ENCODE measurements around the gene EXD3. TPM values are rescaled to one million over a fixed set of nuclear protein-coding genes. Genes with fewer than 3 reads are reported as not detected.

EXD3 gene
- total RNA-seq, 1 experiment from 2014 or later, result 15.3 TPM

- H3K9me3 ChIP-seq (ENCODE audit: control insufficient read depth, low read depth, low read length), result no peaks in the 10 kb centered on the region
- H3K23me2 ChIP-seq (ENCODE audit: insufficient read length, low read depth, low read length, poor library complexity, severe bottlenecking), result no peaks in the 10 kb centered on the region
- no peaks in the 10 kb centered on the region for H3K4me1 ChIP-seq (ENCODE audit: insufficient read depth, low read length)
- WGBS (ENCODE audit: extremely low coverage, insufficient read length, low lambda C conversion rate), result no CpG with 5 or more reads among the region's 19 CpGs
- 0 out of 5 replicates have a peak, but pooled peaks cover 0 to 1% of the 10 kb centered on the region in 2 experiments for H3K9me3 Mint-ChIP-seq
- no peak overlapping the region for H2BK120ac ChIP-seq (ENCODE audit: low read depth, low read length, poor library complexity, severe bottlenecking)
- H3K14ac ChIP-seq (ENCODE audit: insufficient read depth, low read length), result no peak overlapping the region
- peaks cover 3% of the 10 kb centered on the region for H4K20me1 ChIP-seq (ENCODE audit: control insufficient read depth, insufficient read depth, insufficient read length)
- H3K9ac ChIP-seq (ENCODE audit: extremely low read depth, insufficient read length, low read length), result no peak overlapping the region
- no peak overlapping the region for H3K27ac Mint-ChIP-seq
- H3K4me3 Mint-ChIP-seq, result no peak overlapping the region
- peaks cover 20% of the 10 kb centered on the region for H3K27me3 Mint-ChIP-seq (ENCODE audit: low read depth)
- no peak overlapping the region for H4K91ac ChIP-seq (ENCODE audit: insufficient read length, low read depth, low read length)
- no peak for DNase-seq
- H3K27ac ChIP-seq (ENCODE audit: insufficient read length, low read depth, low read length), result no peak overlapping the region
- no peak overlapping the region for H2BK12ac ChIP-seq (ENCODE audit: insufficient read length, low read depth, low read length)
- no peak for TF ChIP-seq CTCF (conservative IDR thresholded peaks at IDR 0.05)
- peaks cover 0 to 7% (median 0%) of the 10 kb centered on the region in 3 experiments; a peak in 4 of 7 replicates for H3K36me3 Mint-ChIP-seq (ENCODE audit: insufficient read depth in 1 of 3, low read depth in 3 of 3)
- H2BK20ac ChIP-seq (ENCODE audit: low read depth, low read length, poor library complexity, severe bottlenecking), result no peak overlapping the region
- no peak overlapping the region for H3K4ac ChIP-seq (ENCODE audit: low read depth, low read length)
- no peak overlapping the region for H2AFZ ChIP-seq (ENCODE audit: low read length)
- H3K18ac ChIP-seq (ENCODE audit: insufficient read length, low read depth, low read length), result no peak overlapping the region
- no peaks in the 10 kb centered on the region for H3K27me3 ChIP-seq (ENCODE audit: insufficient read depth, low read length)
- no peaks in the 10 kb centered on the region for H3K79me1 ChIP-seq (ENCODE audit: insufficient read depth, low read depth, low read length, poor library complexity, severe bottlenecking)
- no peak overlapping the region for H2BK15ac ChIP-seq (ENCODE audit: low read depth, low read length)
- H2AK5ac ChIP-seq (ENCODE audit: insufficient read length, low read length), result no peak overlapping the region
- no peak overlapping the region for H4K8ac ChIP-seq (replicated peaks; ENCODE audit: insufficient read length, low read depth, low read length)
- no peak overlapping the region for H4K5ac ChIP-seq (ENCODE audit: insufficient read length, low read depth, low read length)
- no peak overlapping the region for H2BK5ac ChIP-seq (ENCODE audit: insufficient read length, low read length)
- H3K79me2 ChIP-seq (ENCODE audit: insufficient read depth, low read length), result no peaks in the 10 kb centered on the region
- no peak overlapping the region for H3K56ac ChIP-seq (ENCODE audit: insufficient read length, low read depth, low read length)
- H3T11ph ChIP-seq (ENCODE audit: low read length), result no peak overlapping the region
- peaks cover 7 to 12% of the 10 kb centered on the region in 2 experiments for H3K4me1 Mint-ChIP-seq
- H3K23ac ChIP-seq (ENCODE audit: insufficient read length, low read depth, low read length), result no peak overlapping the region
- no peak overlapping the region for H3K4me2 ChIP-seq (ENCODE audit: insufficient read depth, insufficient read length, low read length)
Measured at GRCh38 chr9:137445930-137446431, 23.0 kb upstream of the EXD3 start.
